HEK293 (cell line): Measurements from ENCODE around the gene MSANTD4.

Experiments used
- CTCF ChIP-seq: fragments of 450-650 bp; formaldehyde crosslinking; IDR thresholded peaks from 2 replicates; pipeline ENCODE4 v1.5.1; 2016; ENCODE audit warnings: missing biosample characterization, missing genetic modification characterization
- HOXA7 ChIP-seq: sonication (generic); formaldehyde crosslinking; IDR thresholded peaks from 2 replicates; pipeline ENCODE4 v1.8.1; 2022; ENCODE audit warnings: missing genetic modification reagents, borderline replicate concordance
- KLF10 ChIP-seq: fragments of 450-650 bp; IDR thresholded peaks from 2 replicates; pipeline ENCODE4 v1.5.1; 2018; ENCODE audit warnings: missing biosample characterization, mild to moderate bottlenecking, missing genetic modification characterization
- YY1 ChIP-seq: fragments of 450-650 bp; formaldehyde crosslinking; IDR thresholded peaks from 2 replicates; pipeline ENCODE4 v1.5.1; 2018; ENCODE audit warnings: missing biosample characterization, missing genetic modification characterization
- ZNF223 ChIP-seq: fragments of 450-650 bp; formaldehyde crosslinking; IDR thresholded peaks from 2 replicates; pipeline ENCODE4 v1.5.1; 2016; ENCODE audit warnings: missing biosample characterization, missing genetic modification characterization
- ZNF280D ChIP-seq: fragments of 450-650 bp; formaldehyde crosslinking; IDR thresholded peaks from 2 replicates; pipeline ENCODE4 v1.5.1; 2016; ENCODE audit warnings: missing biosample characterization, missing genetic modification characterization
- ZNF341 ChIP-seq: fragments of 450-650 bp; formaldehyde crosslinking; IDR thresholded peaks from 2 replicates; pipeline ENCODE4; 2016; ENCODE audit warnings: low read depth, missing biosample characterization, missing genetic modification characterization
- ZNF37A ChIP-seq: fragments of 450-650 bp; IDR thresholded peaks from 2 replicates; pipeline ENCODE4 v1.5.1; 2018; ENCODE audit warnings: missing biosample characterization, missing genetic modification characterization
- ZNF488 ChIP-seq: fragments of 450-650 bp; formaldehyde crosslinking; IDR thresholded peaks from 2 replicates; pipeline ENCODE4 v1.5.1; 2016; ENCODE audit warnings: missing biosample characterization, missing genetic modification characterization
- ZNF670 ChIP-seq: fragments of 450-650 bp; formaldehyde crosslinking; IDR thresholded peaks from 2 replicates; pipeline ENCODE4 v1.5.1; 2016; ENCODE audit warnings: missing biosample characterization, missing genetic modification characterization, low read depth
- ZNF837 ChIP-seq: fragments of 450-650 bp; formaldehyde crosslinking; IDR thresholded peaks from 2 replicates; pipeline ENCODE4 v1.5.1; 2016; ENCODE audit warnings: missing biosample characterization, missing genetic modification characterization

- TF ChIP-seq ZNF223: no peak
- no peak for TF ChIP-seq ZNF280D
- no peak for TF ChIP-seq CTCF
- no peak for TF ChIP-seq ZNF837 (tag by site-specific recombination)
- TF ChIP-seq ZNF488 (tag by site-specific recombination): no peak
- TF ChIP-seq HOXA7: no peak
- TF ChIP-seq ZNF37A (tag by site-specific recombination): no peak
- no peak for TF ChIP-seq ZNF341
- TF ChIP-seq YY1 (tag by site-specific recombination): no peak
- no peak for TF ChIP-seq ZNF670
- no peak for TF ChIP-seq KLF10
These were observed 7.0 kb downstream of the MSANTD4 start for GRCh38 chr11:106015066-106015465.
